ENCODE data around the gene CDC73.
A peak's percentile ranks its signal among the peaks of the same experiment; 100 is the strongest.
"Not testable (repeated sequence)": the region's sequence is repeated elsewhere in the genome, so short reads cannot be mapped to it uniquely, and the experiment has no call there.

CDC73 gene

GRCh38 chr1:193181985-193182384, 60.2 kb downstream of the CDC73 start:
- DNase-seq: no peak

- peak; percentile 39 for DNase-seq
These were observed 61.3 kb downstream of the CDC73 start for GRCh38 chr1:193183019-193183627.

GRCh38 chr1:193184776-193185175, 62.9 kb downstream of the CDC73 start:
- DNase-seq: no peak

GRCh38 chr1:193185211-193185610, 63.4 kb downstream of the CDC73 start:
- no peak for DNase-seq

- peak; percentile 82 for DNase-seq
These were observed 64.3 kb downstream of the CDC73 start, which contains the start of gene B3GALT2 for GRCh38 chr1:193185901-193186731. TSS of gene B3GALT2 (minus strand) at chr1:193186613. CDS start at chr1:193181562, 5,051 bp downstream.

- peak; percentile 11 for DNase-seq
These were observed 65.3 kb downstream of the CDC73 start for GRCh38 chr1:193187114-193187513.

- not testable (repeated sequence) for DNase-seq
These were observed 67.1 kb downstream of the CDC73 start for GRCh38 chr1:193188915-193189314.

GRCh38 chr1:193189442-193190095, 67.7 kb downstream of the CDC73 start:
- DNase-seq: peak; percentile 56

GRCh38 chr1:193190096-193190744, 68.4 kb downstream of the CDC73 start:
- DNase-seq: no peak

- DNase-seq: no peak
These were observed 70.8 kb downstream of the CDC73 start for GRCh38 chr1:193192586-193192985.

- DNase-seq: no peak
These were observed 78.1 kb downstream of the CDC73 start for GRCh38 chr1:193199940-193200339.

- DNase-seq: no peak
These were observed 79.2 kb downstream of the CDC73 start for GRCh38 chr1:193201021-193201420.

GRCh38 chr1:193210996-193211395, 89.2 kb downstream of the CDC73 start:
- DNase-seq: no peak

GRCh38 chr1:193211539-193211938, 89.7 kb downstream of the CDC73 start:
- DNase-seq: no peak

- no peak for DNase-seq
These were observed 90.8 kb downstream of the CDC73 start for GRCh38 chr1:193212637-193213036.

GRCh38 chr1:193213998-193214397, 92.2 kb downstream of the CDC73 start:
- DNase-seq: no peak

GRCh38 chr1:193216920-193217319, 95.1 kb downstream of the CDC73 start:
- no peak for DNase-seq

GRCh38 chr1:193219391-193219790, 97.6 kb downstream of the CDC73 start:
- DNase-seq: no peak

- DNase-seq: no peak
These were observed 99.8 kb downstream of the CDC73 start for GRCh38 chr1:193221651-193222050.

GRCh38 chr1:193222056-193222615, 100.3 kb downstream of the CDC73 start:
- DNase-seq: no peak

- DNase-seq: no peak
These were observed 107.3 kb downstream of the CDC73 start for GRCh38 chr1:193229136-193229535.

GRCh38 chr1:193231146-193231545, 109.3 kb downstream of the CDC73 start:
- not testable (repeated sequence) for DNase-seq

- no peak for DNase-seq
These were observed 112.7 kb downstream of the CDC73 start for GRCh38 chr1:193234530-193234929.

Data from NCI-H524 treated with DMSO at 0.1 percent for 48 hours (cell line).